Measurements from ENCODE around the gene SMARCAL1.

Gene SMARCAL1

DNA sequence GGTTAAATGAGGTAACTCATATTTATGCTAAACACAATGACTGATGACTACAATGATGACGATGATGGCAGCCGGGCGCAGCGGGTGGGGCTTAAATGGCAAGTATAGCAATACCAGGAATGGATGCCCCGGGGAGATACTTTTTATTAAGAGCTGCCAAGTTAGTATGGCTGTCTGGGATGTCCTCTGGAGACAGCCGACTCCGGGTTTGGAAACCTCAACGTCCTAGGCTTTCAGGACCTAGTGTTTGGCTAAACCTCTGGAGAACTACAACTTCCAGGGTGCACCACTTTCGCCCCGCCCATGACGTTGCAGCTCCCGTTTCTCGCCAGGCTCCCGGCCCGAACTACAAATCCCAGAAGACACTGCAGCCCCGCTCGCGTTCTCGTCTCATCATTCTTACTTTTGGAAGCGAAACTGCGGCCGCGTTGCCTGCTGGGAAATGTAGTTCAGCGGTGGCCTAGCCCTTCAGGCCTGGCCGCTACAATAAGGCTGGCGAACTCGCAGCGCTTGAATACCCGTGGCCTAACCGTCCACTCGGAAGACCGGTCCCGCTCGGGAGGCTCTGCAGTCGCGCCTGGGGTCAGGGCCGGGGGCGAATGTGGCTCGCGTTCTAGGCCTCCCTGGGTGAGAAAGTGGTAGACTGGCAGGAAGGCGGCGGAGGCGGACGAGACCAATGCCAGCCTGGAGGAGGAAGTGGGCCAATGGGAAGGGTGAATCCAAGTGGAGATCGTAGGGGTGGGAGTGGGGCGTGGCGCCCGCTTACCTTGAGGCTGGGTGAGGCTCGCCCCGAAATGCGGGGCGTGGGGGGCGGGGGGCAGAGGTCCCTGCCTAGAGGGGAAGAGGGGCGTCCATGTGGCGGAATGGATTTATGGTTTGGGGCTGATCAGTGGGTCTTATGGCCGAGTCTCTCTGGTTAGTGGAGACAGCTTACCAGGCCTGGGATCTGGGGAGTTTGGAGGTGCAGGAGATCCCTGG is at the start of gene SMARCAL1:
SMARCAL1 (plus strand) TSS at position 463 of the 978 bp plus-strand sequence. CDS start 2,221 bp downstream, outside the sequence.
- peak within 1 kb of the TSS; percentile 93 for H3K4me3 ChIP-seq (ENCODE audit: low read length)
- peaks cover 6% of the 10 kb centered on the region for H3K4me1 ChIP-seq (ENCODE audit: control insufficient read depth, low read depth, low read length)
- no peaks in the 10 kb centered on the region for H3K27me3 ChIP-seq (ENCODE audit: control insufficient read depth, insufficient read depth, low read length)
- peak within 1 kb of the TSS; percentile 70 for H3K9ac ChIP-seq (ENCODE audit: low read length)
- peak within 1 kb of the TSS; percentile 83 for H3K27ac ChIP-seq (ENCODE audit: low read length)
- no peaks in the 10 kb centered on the region for H3K36me3 ChIP-seq (ENCODE audit: control insufficient read depth, low read depth, low read length)
- no peaks in the 10 kb centered on the region for H3K9me3 ChIP-seq (ENCODE audit: control insufficient read depth, low read depth, low read length)

DNA sequence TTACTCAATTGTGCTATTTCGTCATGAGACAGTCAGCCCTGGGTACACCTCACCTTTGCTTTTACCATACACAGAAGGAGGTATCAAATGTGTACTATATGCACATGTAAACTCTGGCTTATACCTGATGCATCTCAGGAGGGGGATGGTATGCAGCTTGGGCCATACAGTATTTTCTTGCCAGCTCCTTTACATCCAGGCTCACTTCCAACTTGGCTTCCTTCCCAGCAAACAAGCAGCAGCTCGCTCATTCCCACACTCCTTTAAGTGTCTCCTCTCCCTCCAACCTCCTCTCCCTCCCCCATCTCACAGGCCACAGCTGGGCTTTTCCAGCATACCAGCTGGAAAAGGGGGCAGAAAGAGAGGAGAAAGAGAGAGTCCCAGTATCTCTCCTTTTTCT is 49.6 kb upstream of the SMARCAL1 start:
- Histone ChIP-seq H3K27ac (ENCODE audit: low read length) (no peak overlapping the region), H3K36me3 (ENCODE audit: control insufficient read depth, low read depth, low read length) (no peaks in the 10 kb centered on the region), H3K9ac (ENCODE audit: low read length) (no peak overlapping the region), H3K9me3 (ENCODE audit: control insufficient read depth, low read depth, low read length) (no peaks in the 10 kb centered on the region), H3K4me3 (ENCODE audit: low read length) (no peak overlapping the region), H3K27me3 (ENCODE audit: control insufficient read depth, insufficient read depth, low read length) (no peaks in the 10 kb centered on the region), H3K4me1 (ENCODE audit: control insufficient read depth, low read depth, low read length) (peaks cover 6% of the 10 kb centered on the region)

DNA sequence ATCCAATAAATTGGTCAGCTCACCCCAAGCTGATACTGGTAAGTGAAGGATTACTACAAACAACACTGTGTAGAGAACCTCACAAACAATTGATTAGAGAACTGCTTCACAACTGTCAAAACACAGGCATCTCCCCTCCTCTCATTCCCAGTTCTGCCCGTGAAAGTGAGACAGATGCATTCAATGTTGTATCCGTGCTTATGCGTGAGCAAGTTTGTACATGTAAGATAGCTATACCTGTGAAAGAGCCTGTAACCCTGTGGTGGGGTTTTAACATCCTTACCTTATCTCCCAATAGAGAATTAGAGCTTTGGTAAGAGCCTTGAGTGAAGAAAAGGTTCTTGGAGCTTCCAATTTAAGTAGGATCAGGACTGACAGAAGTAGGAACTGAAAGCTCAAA is 49.1 kb upstream of the SMARCAL1 start:
- H3K4me3 ChIP-seq (ENCODE audit: low read length), result no peak overlapping the region
- no peaks in the 10 kb centered on the region for H3K27me3 ChIP-seq (ENCODE audit: control insufficient read depth, insufficient read depth, low read length)
- no peak overlapping the region for H3K9ac ChIP-seq (ENCODE audit: low read length)
- no peaks in the 10 kb centered on the region for H3K36me3 ChIP-seq (ENCODE audit: control insufficient read depth, low read depth, low read length)
- H3K27ac ChIP-seq (ENCODE audit: low read length), result no peak overlapping the region
- no peaks in the 10 kb centered on the region for H3K9me3 ChIP-seq (ENCODE audit: control insufficient read depth, low read depth, low read length)
- H3K4me1 ChIP-seq (ENCODE audit: control insufficient read depth, low read depth, low read length), result peaks cover 6% of the 10 kb centered on the region

DNA sequence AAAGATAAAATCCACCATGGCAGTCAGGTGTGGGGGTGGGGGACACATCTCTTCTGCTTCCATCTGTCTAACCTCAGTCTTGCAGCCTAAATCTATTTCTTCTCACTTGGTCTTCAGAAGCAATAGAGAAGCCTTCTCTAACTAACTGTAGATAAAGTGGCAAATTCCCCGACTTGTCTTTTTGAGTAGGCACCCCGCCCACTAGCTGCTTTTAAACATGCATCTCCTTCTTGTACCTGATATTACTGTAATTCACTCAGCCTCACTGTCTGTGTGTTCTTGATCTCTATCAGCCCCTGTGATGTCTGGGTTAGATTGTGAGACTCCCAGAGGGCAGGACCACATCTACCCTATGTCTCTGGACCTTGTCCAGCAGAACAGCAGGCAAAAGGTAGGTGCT is 46.8 kb upstream of the SMARCAL1 start:
- Histone ChIP-seq H3K4me3 (ENCODE audit: low read length) (no peak overlapping the region), H3K36me3 (ENCODE audit: control insufficient read depth, low read depth, low read length) (no peaks in the 10 kb centered on the region), H3K9ac (ENCODE audit: low read length) (no peak overlapping the region), H3K4me1 (ENCODE audit: control insufficient read depth, low read depth, low read length) (peaks cover 9% of the 10 kb centered on the region), H3K27ac (ENCODE audit: low read length) (no peak overlapping the region), H3K9me3 (ENCODE audit: control insufficient read depth, low read depth, low read length) (no peaks in the 10 kb centered on the region), H3K27me3 (ENCODE audit: control insufficient read depth, insufficient read depth, low read length) (peaks cover 14% of the 10 kb centered on the region)

DNA sequence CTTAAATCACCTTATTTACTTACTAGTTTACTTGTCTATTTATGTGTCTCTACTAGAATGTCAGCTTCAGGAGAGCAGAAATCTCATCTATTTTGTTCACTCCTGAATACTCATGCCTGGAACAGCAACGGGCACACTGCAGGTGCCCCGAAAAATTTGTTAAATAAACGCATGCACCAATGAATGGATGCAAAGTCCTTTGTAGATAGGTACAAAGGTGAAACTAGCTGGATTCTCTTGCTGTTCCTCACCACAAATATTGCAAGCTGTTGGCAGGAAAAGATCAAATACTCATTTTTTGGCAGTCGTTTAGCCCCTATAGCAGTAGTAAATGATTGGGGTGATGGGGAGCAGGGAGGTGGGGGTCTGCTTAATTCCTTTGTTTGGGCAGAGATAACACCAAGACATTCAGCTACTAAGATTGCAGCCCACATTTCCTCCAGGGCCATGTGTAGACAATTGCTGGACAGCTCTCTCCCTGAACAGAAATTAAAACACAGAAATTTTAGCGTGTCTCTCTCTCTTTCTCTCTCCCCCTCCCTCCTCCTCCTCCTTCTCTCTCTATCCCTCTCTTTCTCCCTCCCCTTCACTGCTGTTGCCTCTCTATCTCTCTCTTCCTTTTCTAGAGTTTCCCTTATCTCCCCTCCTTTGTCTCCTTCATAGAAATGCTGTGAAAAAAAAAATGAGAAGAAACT is 45.4 kb upstream of the SMARCAL1 start:
- Histone ChIP-seq H3K9me3 (ENCODE audit: control insufficient read depth, low read depth, low read length) (no peaks in the 10 kb centered on the region), H3K36me3 (ENCODE audit: control insufficient read depth, low read depth, low read length) (no peaks in the 10 kb centered on the region), H3K27me3 (ENCODE audit: control insufficient read depth, insufficient read depth, low read length) (peaks cover 20% of the 10 kb centered on the region), H3K4me3 (ENCODE audit: low read length) (no peak overlapping the region), H3K9ac (ENCODE audit: low read length) (no peak overlapping the region), H3K27ac (ENCODE audit: low read length) (no peak overlapping the region), H3K4me1 (ENCODE audit: control insufficient read depth, low read depth, low read length) (peaks cover 12% of the 10 kb centered on the region)

DNA sequence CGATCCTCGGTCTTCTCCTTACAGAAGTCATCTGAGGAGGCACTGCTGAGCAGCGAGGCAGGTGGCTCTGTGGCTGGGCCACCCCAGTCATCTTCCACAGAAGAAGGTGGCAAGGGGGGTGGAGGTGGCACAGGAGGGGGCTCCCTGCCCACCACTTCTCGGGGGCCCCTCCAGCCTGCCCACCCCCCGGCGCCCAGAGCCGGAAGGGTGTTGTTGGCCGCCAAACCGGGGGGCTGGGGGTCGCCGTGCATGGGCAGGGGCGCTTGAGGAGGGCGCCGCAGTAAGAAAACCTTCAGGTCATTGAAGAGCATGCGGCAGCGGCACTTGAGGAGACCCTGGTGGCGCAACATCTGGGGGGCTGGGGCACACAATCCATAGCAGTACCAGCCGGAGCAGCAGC is 42.5 kb upstream of the SMARCAL1 start:
- H3K9ac ChIP-seq (ENCODE audit: low read length), result no peak overlapping the region
- H3K4me3 ChIP-seq (ENCODE audit: low read length), result no peak overlapping the region
- no peaks in the 10 kb centered on the region for H3K36me3 ChIP-seq (ENCODE audit: control insufficient read depth, low read depth, low read length)
- peaks cover 12% of the 10 kb centered on the region for H3K4me1 ChIP-seq (ENCODE audit: control insufficient read depth, low read depth, low read length)
- no peaks in the 10 kb centered on the region for H3K9me3 ChIP-seq (ENCODE audit: control insufficient read depth, low read depth, low read length)
- no peak overlapping the region for H3K27ac ChIP-seq (ENCODE audit: low read length)
- H3K27me3 ChIP-seq (ENCODE audit: control insufficient read depth, insufficient read depth, low read length), result peaks cover 33% of the 10 kb centered on the region

DNA sequence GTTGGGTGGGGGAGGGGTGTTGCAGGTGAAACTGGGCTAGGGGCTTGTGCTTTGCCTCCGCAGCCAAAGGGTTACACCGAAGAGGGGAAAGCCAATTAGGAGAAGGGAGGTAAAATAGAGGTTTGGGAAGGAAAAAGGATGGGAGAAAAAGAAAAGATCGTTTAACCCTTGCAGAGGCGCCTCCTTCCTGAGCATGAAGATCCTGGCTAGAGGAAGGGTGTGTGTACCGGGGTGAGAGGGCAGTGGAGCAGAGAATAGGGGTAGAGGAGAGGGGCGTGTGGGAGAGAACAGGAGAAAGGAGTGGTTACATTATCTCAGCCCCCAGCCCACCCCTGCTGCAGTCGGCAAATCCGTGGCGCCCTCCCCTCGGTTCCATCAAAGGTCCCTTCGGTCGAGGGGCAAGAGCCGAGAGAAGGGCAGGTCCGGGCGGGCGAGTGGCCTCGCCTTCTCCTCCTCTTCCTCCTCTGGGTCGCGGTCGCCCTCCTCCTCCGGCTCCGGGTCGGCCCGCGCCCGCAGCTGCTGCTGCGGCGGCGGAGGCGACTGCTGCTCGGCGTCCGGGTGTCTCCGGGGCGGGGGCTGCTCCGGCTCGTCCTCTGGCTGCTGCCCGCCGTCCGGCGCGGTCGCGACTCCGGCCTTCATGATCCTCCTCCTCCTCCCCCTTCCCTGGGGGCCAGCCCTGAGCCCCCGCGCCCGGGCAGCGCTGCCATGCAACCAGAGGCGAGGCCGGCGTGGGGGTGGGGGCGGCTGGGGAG is 41.1 kb upstream of the SMARCAL1 start:
- Histone ChIP-seq H3K9me3 (ENCODE audit: control insufficient read depth, low read depth, low read length) (no peaks in the 10 kb centered on the region), H3K27me3 (ENCODE audit: control insufficient read depth, insufficient read depth, low read length) (peaks cover 33% of the 10 kb centered on the region), H3K4me1 (ENCODE audit: control insufficient read depth, low read depth, low read length) (peaks cover 12% of the 10 kb centered on the region), H3K36me3 (ENCODE audit: control insufficient read depth, low read depth, low read length) (no peaks in the 10 kb centered on the region), H3K4me3 (ENCODE audit: low read length) (peak overlapping the region; percentile 48), H3K27ac (ENCODE audit: low read length) (no peak overlapping the region), H3K9ac (ENCODE audit: low read length) (no peak overlapping the region)

DNA sequence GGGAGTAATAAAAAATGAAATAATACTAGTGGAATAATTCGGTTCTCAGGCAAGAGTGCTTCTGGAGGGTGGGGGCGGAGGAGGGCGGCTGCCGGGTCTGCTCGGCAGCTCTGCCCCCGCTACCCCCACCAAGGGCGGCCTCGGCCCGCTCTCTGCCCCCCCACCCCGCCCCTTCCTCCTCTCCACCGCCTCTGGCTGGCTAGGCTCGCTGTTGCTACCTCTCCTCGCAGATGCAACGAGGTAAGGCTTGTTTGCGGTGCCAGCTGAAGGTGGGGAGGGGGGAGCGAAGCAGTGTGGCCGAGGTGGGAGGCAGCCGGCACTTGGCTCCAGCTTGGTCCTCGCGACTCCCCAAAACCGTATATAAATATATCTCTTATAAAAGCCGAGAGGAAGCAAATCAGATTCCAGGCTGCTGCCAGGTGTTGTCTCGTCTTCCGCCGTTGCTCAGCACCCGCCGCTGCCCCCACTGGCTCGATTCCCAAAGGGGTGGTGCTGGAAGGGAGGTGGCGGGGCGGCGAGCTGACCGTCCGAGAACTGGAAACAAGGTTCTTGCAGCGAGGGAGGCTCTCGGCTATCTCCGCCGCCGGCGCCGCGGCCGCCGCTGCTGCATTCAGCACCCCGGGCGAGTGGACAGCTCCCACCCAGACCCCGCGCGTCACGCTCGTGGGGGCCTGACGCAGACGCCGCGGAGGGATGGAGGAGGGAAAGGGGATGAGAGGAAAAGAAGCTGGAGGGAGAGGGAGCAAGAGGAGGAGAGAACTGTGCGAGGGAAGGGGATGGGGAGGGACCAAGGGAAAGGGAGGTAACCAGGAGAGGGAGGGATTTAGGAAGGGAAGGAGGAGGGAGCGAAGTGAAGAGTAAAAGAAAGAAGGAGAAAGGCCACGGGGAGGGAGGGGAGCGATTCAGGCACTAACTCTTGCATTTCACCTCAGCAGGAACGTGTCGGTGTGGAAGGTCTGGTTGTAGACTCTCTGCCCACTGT is 40.3 kb upstream of the SMARCAL1 start, which contains the start of gene MARCHF4:
MARCHF4 (minus strand) TSS at position 763 of the 982 bp plus-strand sequence. CDS start 2,223 bp downstream, outside the sequence.
- H3K27me3 ChIP-seq (ENCODE audit: control insufficient read depth, insufficient read depth, low read length), result peaks cover 33% of the 10 kb centered on the region
- H3K36me3 ChIP-seq (ENCODE audit: control insufficient read depth, low read depth, low read length), result no peaks in the 10 kb centered on the region
- no peak within 1 kb of the TSS for H3K27ac ChIP-seq (ENCODE audit: low read length)
- no peak within 1 kb of the TSS for H3K9ac ChIP-seq (ENCODE audit: low read length)
- no peaks in the 10 kb centered on the region for H3K9me3 ChIP-seq (ENCODE audit: control insufficient read depth, low read depth, low read length)
- peak within 1 kb of the TSS; percentile 48 for H3K4me3 ChIP-seq (ENCODE audit: low read length)
- peaks cover 12% of the 10 kb centered on the region for H3K4me1 ChIP-seq (ENCODE audit: control insufficient read depth, low read depth, low read length)

DNA sequence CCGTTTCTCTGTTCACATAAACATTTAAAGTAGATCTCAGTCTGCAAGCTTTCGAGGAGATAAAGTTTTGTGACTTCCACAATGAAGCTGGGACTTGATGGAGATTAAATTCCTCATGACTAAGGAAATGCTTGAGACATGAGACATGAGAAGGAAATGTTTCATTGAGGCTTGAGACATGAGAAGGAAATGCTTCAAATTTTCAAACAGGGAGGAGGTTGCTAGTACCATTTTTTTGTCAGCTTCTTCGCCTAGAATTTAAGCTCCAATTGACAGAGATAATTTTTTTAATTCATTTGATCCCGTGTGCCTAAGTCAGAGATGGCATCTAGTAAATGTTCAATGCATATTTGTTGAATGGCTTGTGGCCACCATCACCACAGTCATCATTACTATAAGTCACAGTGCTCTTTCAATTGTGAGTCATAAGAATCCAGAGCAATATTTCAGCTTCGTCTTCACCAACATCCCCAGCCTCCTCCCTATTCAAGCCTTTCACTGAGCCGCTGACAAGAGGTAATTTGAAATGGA is 39.5 kb upstream of the SMARCAL1 start:
- Histone ChIP-seq H3K36me3 (ENCODE audit: control insufficient read depth, low read depth, low read length) (no peaks in the 10 kb centered on the region), H3K27ac (ENCODE audit: low read length) (no peak overlapping the region), H3K27me3 (ENCODE audit: control insufficient read depth, insufficient read depth, low read length) (peaks cover 33% of the 10 kb centered on the region), H3K4me3 (ENCODE audit: low read length) (peak overlapping the region; percentile 48), H3K4me1 (ENCODE audit: control insufficient read depth, low read depth, low read length) (peaks cover 6% of the 10 kb centered on the region), H3K9me3 (ENCODE audit: control insufficient read depth, low read depth, low read length) (no peaks in the 10 kb centered on the region), H3K9ac (ENCODE audit: low read length) (no peak overlapping the region)

DNA sequence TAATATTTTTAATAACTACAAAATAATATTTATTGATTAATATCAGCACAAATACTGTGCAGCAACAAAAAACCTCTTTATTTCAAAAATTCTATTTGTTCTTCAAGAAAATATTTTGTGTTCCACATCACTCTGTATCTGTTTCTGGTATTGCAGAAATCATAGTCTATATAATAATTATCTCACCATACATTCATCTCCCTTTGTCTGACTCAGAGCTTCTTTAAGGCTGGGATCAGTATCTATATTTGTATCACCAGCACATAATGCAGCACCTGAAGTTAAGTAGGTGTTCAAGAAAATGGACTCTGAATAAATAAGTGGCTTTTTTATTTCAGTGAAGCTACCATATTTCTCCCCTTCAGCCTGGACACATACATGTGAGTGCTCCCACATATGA is 38.4 kb upstream of the SMARCAL1 start:
- H3K4me3 ChIP-seq (ENCODE audit: low read length), result no peak overlapping the region
- H3K4me1 ChIP-seq (ENCODE audit: control insufficient read depth, low read depth, low read length), result peaks cover 6% of the 10 kb centered on the region
- no peak overlapping the region for H3K9ac ChIP-seq (ENCODE audit: low read length)
- H3K36me3 ChIP-seq (ENCODE audit: control insufficient read depth, low read depth, low read length), result no peaks in the 10 kb centered on the region
- no peaks in the 10 kb centered on the region for H3K9me3 ChIP-seq (ENCODE audit: control insufficient read depth, low read depth, low read length)
- H3K27me3 ChIP-seq (ENCODE audit: control insufficient read depth, insufficient read depth, low read length), result peaks cover 33% of the 10 kb centered on the region
- H3K27ac ChIP-seq (ENCODE audit: low read length), result no peak overlapping the region
